CD4-positive, alpha-beta T cell treated with Interleukin-21 for 1 hour (primary cell): ENCODE measurements around the gene ZC3H18.
A peak's percentile ranks its signal among the peaks of the same experiment; 100 is the strongest.
"Not testable (repeated sequence)": the region's sequence is repeated elsewhere in the genome, so short reads cannot be mapped to it uniquely, and the experiment has no call there.

Experiments
- DNase-seq: peaks from one replicate; pipeline ENCODE4 v3.0.0-alpha.2; 2020

ZC3H18 gene

GRCh38 chr16:88656291-88656980 lies 86.2 kb downstream of the ZC3H18 start:
- DNase-seq = no peak

GRCh38 chr16:88657371-88657770 lies 87.2 kb downstream of the ZC3H18 start:
- DNase-seq = no peak

GRCh38 chr16:88658714-88659113 lies 88.5 kb downstream of the ZC3H18 start:
- DNase-seq = no peak

GRCh38 chr16:88659160-88659559 lies 89.0 kb downstream of the ZC3H18 start:
- DNase-seq = no peak

- no peak for DNase-seq
Observed at GRCh38 chr16:88661468-88661867, 91.3 kb downstream of the ZC3H18 start.

- DNase-seq = no peak
Observed at GRCh38 chr16:88662222-88662842, 92.1 kb downstream of the ZC3H18 start.

- peak; percentile 97 for DNase-seq
Observed at GRCh38 chr16:88662843-88663606, 92.8 kb downstream of the ZC3H18 start, which contains the start of gene MVD. TSS of gene MVD (minus strand) at chr16:88663091. CDS start at chr16:88663080, 11 bp downstream.

GRCh38 chr16:88665148-88665547 lies 94.9 kb downstream of the ZC3H18 start:
- no peak for DNase-seq

- DNase-seq = no peak
Observed at GRCh38 chr16:88665570-88665969, 95.4 kb downstream of the ZC3H18 start.

GRCh38 chr16:88667461-88667860 lies 97.3 kb downstream of the ZC3H18 start:
- DNase-seq = no peak

GRCh38 chr16:88669493-88669892 lies 99.3 kb downstream of the ZC3H18 start:
- DNase-seq = not testable (repeated sequence)

- no peak for DNase-seq
Observed at GRCh38 chr16:88669980-88670379, 99.8 kb downstream of the ZC3H18 start.

- no peak for DNase-seq
Observed at GRCh38 chr16:88671806-88672205, 101.6 kb downstream of the ZC3H18 start.

GRCh38 chr16:88672776-88673175 lies 102.6 kb downstream of the ZC3H18 start:
- DNase-seq = no peak

GRCh38 chr16:88673716-88674379 lies 103.6 kb downstream of the ZC3H18 start:
- DNase-seq = no peak

- no peak for DNase-seq
Observed at GRCh38 chr16:88676502-88677242, 106.5 kb downstream of the ZC3H18 start.

- no peak for DNase-seq
Observed at GRCh38 chr16:88677721-88678120, 107.5 kb downstream of the ZC3H18 start.

GRCh38 chr16:88678224-88678979 lies 108.2 kb downstream of the ZC3H18 start:
- no peak for DNase-seq

GRCh38 chr16:88680554-88681083 lies 110.4 kb downstream of the ZC3H18 start:
- no peak for DNase-seq

GRCh38 chr16:88681084-88681680 lies 111.0 kb downstream of the ZC3H18 start:
- peak; percentile 65 for DNase-seq
